ENCODE results near the gene CDH3.

CDH3 gene

GRCh38 chr16:68698091-68698490 lies 53.0 kb downstream of the CDH3 start:
- FAIRE-seq = no peak
- no peak for TF ChIP-seq CTCF (IDR thresholded peaks at IDR 0.05; ENCODE audit: insufficient read depth, missing control alignments)
- no peak for DNase-seq (ENCODE audit: insufficient read length, low spot score)

- FAIRE-seq (no peak), DNase-seq (ENCODE audit: insufficient read length, low spot score) (no peak)
- no peak for TF ChIP-seq CTCF (IDR thresholded peaks at IDR 0.05; ENCODE audit: insufficient read depth, missing control alignments)
These were observed 55.0 kb downstream of the CDH3 start for GRCh38 chr16:68700120-68700519.

GRCh38 chr16:68700831-68701230 lies 55.7 kb downstream of the CDH3 start:
- no peak for TF ChIP-seq CTCF (IDR thresholded peaks at IDR 0.05; ENCODE audit: insufficient read depth, missing control alignments)
- DNase-seq (ENCODE audit: insufficient read length, low spot score) (no peak), FAIRE-seq (no peak)

GRCh38 chr16:68704232-68704867 lies 59.2 kb downstream of the CDH3 start:
- DNase-seq (ENCODE audit: insufficient read length, low spot score) = peak; percentile 57
- TF ChIP-seq CTCF (IDR thresholded peaks at IDR 0.05; ENCODE audit: insufficient read depth, missing control alignments) = peak; percentile 87
- no peak for FAIRE-seq

- TF ChIP-seq CTCF (IDR thresholded peaks at IDR 0.05; ENCODE audit: insufficient read depth, missing control alignments) = no peak
- DNase-seq (ENCODE audit: insufficient read length, low spot score) = no peak
- FAIRE-seq = no peak
These were observed 62.4 kb downstream of the CDH3 start for GRCh38 chr16:68707340-68708152.

GRCh38 chr16:68710211-68710610 lies 65.1 kb downstream of the CDH3 start:
- FAIRE-seq (no peak), DNase-seq (ENCODE audit: insufficient read length, low spot score) (no peak)
- no peak for TF ChIP-seq CTCF (IDR thresholded peaks at IDR 0.05; ENCODE audit: insufficient read depth, missing control alignments)

Measured in D721Med (cell line).